CD4-positive, alpha-beta T cell treated with Interleukin-15 for 4 hours (primary cell): ENCODE results near the gene RSPRY1.

ENCODE experiments used
- DNase-seq: peaks from one replicate; pipeline ENCODE4 v3.0.0-alpha.2; 2020; ENCODE audit warnings: low spot score

Gene RSPRY1

GRCh38 chr16:57185945-57186871, at the start of gene RSPRY1, which contains the start of gene PSME3IP1:
RSPRY1 (plus strand) TSS chr16:57186329; CDS start chr16:57204659, 18,330 bp downstream.
PSME3IP1 (minus strand) TSS chr16:57186039; CDS start chr16:57173854, 12,185 bp downstream.
- DNase-seq = peak; percentile 100

DNA sequence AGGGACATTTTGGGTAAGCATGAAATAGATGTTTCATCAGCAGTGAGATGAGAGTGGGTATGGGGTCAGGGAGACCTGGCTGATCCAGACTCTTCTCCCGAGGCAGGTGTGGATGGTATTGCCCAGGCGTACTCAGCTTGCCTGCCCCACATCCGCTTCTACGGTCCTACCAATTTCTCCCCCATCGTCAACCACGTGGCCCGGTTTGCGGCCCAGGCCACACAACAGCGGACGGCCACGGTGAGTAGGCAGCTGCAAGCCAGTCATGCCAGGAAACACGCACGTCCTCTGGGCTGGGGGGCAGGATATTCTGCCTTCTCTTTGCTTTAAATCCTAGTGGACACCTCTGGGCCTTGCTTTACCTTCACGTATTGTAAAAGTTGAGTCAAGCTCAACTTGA, 49.1 kb upstream of the RSPRY1 start:
- no peak for DNase-seq

GRCh38 chr16:57137566-57138273, 48.4 kb upstream of the RSPRY1 start:
- no peak for DNase-seq

GRCh38 chr16:57138281-57138935, 47.7 kb upstream of the RSPRY1 start:
- DNase-seq = no peak

GRCh38 chr16:57140931-57141668, 45.0 kb upstream of the RSPRY1 start:
- no peak for DNase-seq

DNA sequence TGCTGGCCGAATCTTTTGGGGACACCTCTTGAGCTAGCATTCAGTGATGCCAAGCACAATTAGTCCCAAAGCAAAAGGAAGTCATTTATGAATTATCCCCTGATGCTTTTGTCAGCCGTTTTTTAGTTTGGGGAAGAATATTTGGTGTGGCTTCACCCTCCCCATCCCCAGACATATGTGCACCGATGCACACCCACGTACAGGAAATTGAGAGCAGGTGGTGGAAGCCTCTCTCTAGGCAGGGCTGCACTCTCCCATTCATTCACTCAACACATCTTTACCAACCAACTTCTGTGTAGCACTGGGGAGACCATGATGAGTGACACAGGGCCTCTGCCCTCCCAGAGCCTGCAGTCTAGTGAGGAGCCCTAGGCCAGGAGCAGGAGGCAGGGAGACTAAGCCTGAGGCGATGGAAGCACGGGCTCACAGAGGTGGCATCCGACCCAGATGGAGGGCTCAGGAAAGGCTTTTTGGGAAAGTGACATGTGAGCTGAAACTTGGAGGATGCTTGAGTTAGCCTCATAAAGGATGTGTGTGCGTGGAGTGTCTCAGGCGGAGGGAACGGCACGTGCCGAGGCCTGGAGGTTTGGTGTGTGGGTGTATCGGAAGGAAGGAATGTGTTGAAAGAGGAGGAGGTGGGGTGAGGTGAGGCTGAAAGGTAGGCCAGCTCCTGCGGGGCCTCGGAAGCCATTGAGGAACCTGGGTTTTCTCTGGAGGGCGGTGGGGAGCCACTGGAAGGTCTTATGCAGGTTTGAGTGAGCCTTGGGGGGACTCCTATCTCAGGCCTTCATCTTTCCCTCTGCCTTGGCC, 44.1 kb upstream of the RSPRY1 start:
- no peak for DNase-seq

DNA sequence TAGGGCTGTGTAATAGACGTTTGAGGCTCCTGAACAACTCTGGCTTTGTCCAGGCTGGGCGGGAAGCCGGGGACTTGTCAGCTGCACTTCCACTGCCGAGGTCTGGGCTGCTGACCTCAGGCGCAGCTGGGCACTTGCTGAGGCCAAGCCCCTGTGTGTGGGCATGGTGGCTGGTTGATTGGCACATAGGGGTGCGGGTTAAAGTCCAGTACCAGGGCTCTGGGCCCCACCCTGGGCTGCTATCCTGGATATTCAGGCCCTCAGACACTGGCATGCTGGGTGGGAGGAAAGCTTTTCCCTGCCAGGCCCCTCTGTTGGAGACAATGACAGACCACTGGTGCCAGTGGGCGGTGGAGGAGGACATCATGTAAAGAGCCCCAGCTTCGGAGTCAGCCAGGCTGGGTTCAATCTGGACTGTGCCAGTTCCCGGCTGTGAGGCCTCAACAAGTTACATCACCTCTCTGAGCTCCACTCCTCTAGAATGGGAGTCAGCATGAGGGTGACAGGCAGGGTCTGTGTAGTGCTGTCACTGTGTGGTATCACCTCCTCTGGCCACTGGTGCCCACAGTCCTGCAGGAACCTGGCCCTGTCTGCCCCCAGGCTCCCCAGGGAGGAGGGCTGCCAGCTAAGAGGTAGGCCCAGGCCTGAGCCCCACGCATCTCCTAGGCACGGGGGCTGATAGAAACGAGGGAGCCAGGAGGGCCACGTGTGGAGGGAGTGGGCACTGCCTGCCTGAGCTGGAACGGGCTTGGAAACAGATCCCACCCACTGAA, 42.8 kb upstream of the RSPRY1 start:
- no peak for DNase-seq

- DNase-seq = no peak
Observed at GRCh38 chr16:57144027-57144426, 42.1 kb upstream of the RSPRY1 start.

DNA sequence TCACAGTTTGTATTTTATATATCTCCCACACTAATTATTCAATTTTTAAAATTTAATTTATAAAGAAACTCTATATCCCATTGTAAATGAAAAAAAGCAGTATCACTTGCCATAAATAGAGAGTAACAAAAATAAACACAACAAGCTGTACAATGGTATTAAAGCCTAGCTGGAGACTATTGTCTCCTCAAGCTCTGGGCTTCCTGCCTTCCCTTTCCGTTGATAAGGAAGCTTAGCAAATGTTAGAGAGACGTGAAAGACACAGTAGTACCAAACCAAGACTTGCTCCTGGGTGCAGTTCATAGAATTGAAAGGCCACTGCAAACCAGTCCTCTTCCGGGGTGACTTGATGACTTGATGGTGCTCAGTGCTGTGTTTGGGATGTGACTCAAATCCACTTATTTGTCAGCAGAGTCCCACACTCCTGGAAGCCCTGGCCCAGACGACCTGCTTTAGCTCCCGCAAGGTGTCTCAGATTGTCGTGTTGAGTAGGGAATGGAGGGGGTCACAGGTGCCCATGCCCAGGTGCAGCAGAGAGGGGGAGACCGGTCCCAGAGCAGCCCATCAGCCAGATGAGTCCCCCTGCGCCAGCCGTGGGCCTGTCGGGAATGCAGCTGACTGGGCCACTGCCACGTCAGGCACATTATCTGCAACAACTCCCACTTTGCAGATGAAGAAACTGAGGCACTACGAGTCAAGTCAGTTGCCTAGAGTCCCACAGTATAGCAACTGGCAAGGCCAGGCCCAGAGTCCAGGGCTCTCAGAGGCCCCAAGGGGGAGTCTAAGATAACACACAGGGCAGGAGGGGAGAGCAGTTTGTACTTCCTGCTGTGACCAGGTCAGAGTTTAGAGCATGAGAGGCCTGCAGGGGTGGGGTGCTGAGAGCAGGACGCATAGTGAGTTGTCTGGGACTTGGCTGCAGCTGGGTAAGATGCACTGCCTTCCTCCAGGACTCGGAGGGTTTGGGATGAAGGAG, 40.8 kb upstream of the RSPRY1 start:
- no peak for DNase-seq

DNA sequence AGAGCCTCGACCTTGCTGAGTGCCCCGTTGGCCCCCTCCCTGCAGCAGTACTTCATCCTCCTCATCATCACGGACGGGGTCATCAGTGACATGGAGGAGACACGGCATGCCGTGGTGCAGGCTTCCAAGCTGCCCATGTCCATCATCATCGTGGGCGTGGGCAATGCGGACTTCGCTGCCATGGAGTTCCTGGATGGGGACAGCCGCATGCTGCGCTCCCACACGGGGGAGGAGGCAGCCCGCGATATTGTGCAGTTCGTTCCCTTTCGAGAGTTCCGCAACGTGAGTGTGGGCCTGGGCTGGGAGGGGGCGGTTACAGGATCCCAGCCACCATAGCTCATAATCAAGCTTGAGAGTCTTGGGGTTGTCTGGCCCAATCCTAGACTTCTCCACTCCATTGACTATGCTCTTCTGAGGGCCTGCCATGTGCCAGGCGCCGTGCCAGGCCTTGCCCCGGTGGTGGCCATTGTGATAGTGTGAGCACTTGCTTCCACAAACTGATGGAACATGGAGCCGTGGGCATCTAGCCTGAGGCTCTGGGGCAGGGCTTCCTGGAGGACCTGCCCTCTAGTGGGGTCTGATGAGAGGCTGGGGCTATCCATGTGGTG, 40.0 kb upstream of the RSPRY1 start:
- no peak for DNase-seq

DNA sequence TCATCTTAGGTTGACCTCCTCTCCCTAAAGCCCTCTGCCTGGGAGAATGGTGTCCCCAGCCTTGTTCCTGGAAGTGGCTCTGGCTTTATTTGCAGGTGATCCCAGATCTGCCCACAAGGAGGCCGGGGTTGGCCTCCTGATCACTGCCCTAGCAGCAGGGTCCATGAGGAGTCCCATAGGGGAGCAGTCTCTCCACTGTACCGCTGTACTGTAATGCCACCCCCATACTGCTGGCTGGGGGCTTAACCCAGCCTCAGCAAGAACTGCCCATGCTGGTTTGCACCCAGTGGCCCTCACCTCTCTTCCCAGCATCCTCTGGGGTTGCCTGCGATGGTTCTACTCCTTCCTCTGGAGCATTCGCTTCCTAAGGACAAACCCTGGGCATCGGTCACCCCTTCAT, 39.4 kb upstream of the RSPRY1 start:
- DNase-seq = no peak

- DNase-seq = no peak
Observed at GRCh38 chr16:57147381-57148221, 38.5 kb upstream of the RSPRY1 start.

DNA sequence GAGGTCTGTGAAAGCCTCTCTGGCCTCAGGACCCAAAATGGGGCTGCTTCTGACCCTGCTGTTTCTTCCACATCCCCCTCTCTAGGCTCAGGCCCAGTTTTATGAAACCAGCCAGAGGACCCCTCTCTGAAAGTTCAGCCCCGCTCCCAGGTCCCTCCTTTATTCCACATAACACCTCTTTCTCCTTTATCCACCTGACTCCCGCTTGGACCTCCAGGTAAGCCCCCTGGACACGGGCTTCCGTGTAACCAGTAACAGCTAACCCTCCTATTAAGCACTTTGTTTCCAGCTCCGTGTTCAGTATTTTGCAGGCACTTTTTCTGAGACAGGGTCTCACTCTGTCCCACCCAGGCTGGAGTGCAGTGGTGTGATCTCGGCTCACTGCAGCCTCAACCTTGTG, 37.6 kb upstream of the RSPRY1 start:
- no peak for DNase-seq

DNA sequence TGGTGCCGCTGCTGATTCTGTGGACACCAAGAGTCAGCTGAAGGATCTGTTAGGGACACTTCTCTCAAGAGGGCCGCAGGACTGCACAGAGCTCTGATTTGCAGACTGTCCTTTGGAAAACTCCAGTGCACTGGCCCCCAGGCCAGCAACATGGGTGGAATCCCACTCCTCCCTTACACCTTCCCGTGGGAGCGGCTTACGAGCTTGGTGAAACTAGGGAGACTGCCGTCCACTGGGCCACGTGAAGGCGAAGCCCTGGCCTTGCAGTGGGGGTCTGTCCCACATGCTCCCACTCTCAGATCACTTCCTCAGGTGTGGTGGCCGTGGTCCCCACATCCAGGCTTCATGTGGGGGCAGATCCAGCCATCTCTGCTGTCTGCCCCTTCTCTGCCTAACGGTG, 36.7 kb upstream of the RSPRY1 start:
- DNase-seq = no peak

DNA sequence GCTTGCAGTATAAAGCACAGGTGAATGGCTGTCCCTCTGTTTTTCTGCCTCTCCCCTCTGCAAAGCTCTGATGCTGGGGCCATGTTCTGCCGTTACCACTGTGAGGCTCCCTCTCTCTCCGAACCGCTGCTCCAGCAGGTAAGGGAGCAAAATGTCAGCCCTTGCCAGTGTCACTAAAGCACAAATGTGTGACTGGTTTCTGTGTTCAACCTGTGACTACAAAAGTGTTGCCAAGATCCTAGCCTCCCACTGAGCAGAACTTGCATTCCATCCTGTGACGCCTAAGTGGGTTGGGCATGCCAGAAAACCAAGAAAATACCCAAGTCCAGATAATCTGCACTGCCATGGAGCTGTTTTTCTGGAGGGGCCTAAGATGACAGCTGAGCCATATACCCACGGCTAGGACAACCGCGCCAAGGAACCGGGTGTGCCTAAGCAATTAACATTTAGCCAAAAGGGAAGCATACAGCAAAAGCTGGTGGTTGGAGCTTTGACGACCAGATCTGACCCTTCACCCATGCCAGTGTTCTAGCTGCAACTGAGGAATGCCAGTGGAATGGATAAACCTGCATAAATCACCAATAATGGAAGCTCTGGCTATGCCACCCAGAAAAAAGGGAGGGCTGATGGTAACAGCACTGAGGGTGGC, 35.3 kb upstream of the RSPRY1 start:
- DNase-seq = no peak

DNA sequence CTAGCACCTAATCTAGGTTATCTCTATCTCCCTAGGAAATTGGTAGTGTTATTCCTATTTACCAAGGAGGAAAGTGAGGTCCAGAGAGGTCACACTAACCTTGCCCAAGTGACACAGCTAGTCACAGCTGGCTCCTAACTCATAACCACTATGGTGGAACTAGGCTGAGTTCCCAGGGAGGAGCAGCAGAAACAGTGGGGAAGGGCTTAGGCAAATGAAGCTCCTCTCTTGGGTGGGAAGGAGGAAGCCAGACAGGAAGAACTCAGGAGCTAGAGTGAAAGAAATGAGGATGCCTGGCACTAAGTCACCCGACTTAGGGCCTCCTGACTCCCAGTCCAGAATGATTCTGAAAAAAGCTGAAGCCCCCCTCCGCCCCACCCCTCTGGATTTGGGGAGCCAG, 34.8 kb upstream of the RSPRY1 start:
- no peak for DNase-seq
